GM23248 (cell line): ENCODE data around the gene SLC8A1. TPM values are rescaled to one million over a fixed set of nuclear protein-coding genes. Genes with fewer than 3 reads are reported as not detected.

Experiments used
- DNase-seq: peaks from one replicate; pipeline ENCODE4 v3.0.0-alpha.2; 2015
- H2AFZ ChIP-seq: fragments of 200-600 bp; sonication (generic); 2 replicates; pipeline ENCODE4 v1.6.1; 2016; ENCODE audit warnings: antibody characterized with exemption
- H3F3A ChIP-seq: fragments of 200-600 bp; sonication (generic); 2 replicates; pipeline ENCODE4 v1.6.1; 2016; ENCODE audit warnings: mild to moderate bottlenecking, antibody characterized with exemption, mixed run types; ENCODE audit not compliant: insufficient read depth
- H3K27ac ChIP-seq: fragments of 200-600 bp; sonication (generic); 2 replicates; pipeline ENCODE4 v1.5.1; 2016; ENCODE audit warnings: mild to moderate bottlenecking
- H3K27me3 ChIP-seq: fragments of 200-600 bp; sonication (generic); replicated peaks from 2 replicates; pipeline ENCODE4 v1.6.1; 2016; ENCODE audit warnings: mild to moderate bottlenecking; ENCODE audit not compliant: insufficient read depth
- H3K36me3 ChIP-seq: fragments of 200-600 bp; sonication (generic); 2 replicates; pipeline ENCODE4 v1.6.1; 2016; ENCODE audit warnings: low read depth, mild to moderate bottlenecking
- H3K4me1 ChIP-seq: fragments of 200-600 bp; sonication (generic); 2 replicates; pipeline ENCODE4 v1.6.1; 2016; ENCODE audit warnings: mild to moderate bottlenecking; ENCODE audit not compliant: insufficient read depth
- H3K4me2 ChIP-seq: fragments of 200-600 bp; sonication (generic); one replicate; pipeline ENCODE4 v1.6.1; 2016; ENCODE audit warnings: mild to moderate bottlenecking; ENCODE audit not compliant: unreplicated experiment
- H3K4me3 ChIP-seq: fragments of 200-600 bp; sonication (generic); 2 replicates; pipeline ENCODE4 v1.5.1; 2016; ENCODE audit warnings: mild to moderate bottlenecking
- H3K79me2 ChIP-seq: fragments of 200-600 bp; sonication (generic); 2 replicates; pipeline ENCODE4 v1.6.1; 2016; ENCODE audit warnings: mild to moderate bottlenecking; ENCODE audit not compliant: insufficient read depth
- H3K9ac ChIP-seq: fragments of 200-600 bp; sonication (generic); 2 replicates; pipeline ENCODE4 v1.6.1; 2016; ENCODE audit warnings: mild to moderate bottlenecking
- H3K9me2 ChIP-seq: fragments of 200-600 bp; sonication (generic); 2 replicates; pipeline ENCODE4 v1.6.1; 2016; ENCODE audit warnings: mixed run types, mild to moderate bottlenecking, moderate library complexity; ENCODE audit not compliant: insufficient read depth
- H3K9me3 ChIP-seq: fragments of 200-600 bp; sonication (generic); one replicate; pipeline ENCODE4 v1.6.1; 2017; ENCODE audit warnings: low read depth
- H4K20me1 ChIP-seq: fragments of 200-600 bp; sonication (generic); 2 replicates; pipeline ENCODE4 v1.6.0; 2016; ENCODE audit not compliant: insufficient read depth
- EZH2 ChIP-seq: fragments of 200-600 bp; sonication (generic); IDR thresholded peaks from 2 replicates; pipeline ENCODE4 v1.6.1; 2018; ENCODE audit warnings: antibody characterized with exemption, mild to moderate bottlenecking; ENCODE audit not compliant: insufficient read depth, poor library complexity, severe bottlenecking
- EZH2phosphoT487 ChIP-seq: fragments of 200-600 bp; sonication (generic); IDR thresholded peaks from 2 replicates; pipeline ENCODE4 v1.6.1; 2018; ENCODE audit warnings: antibody characterized with exemption, moderate library complexity, mild to moderate bottlenecking, low read depth; ENCODE audit not compliant: insufficient read depth
- WGBS, 2 experiments: methylation state at CpG; one replicate each; pipeline ENCODE4 v1.1.6; 2015 to 2017; ENCODE audit warnings: low lambda C conversion rate in 2 of 2, low coverage in 1 of 2; ENCODE audit errors: missing lambda C conversion rate in 2 of 2; 5-methylcytosine and 5-hydroxymethylcytosine counted together
- in situ Hi-C: fragments of 300-500 bp; cut with MboI; formaldehyde crosslinking; loops from 2 replicates; pipeline ENCODE4 v1.15.0; 2020
- polyA plus RNA-seq: library from polyadenylated mRNA; unstranded; fragments of >200 nt; fragmentation: Nextera tagmentation; extraction: Ambion mirVana; gene quantifications from 2 replicates; pipeline ENCODE4 v1.2.1, GENCODE V29; 2016
- total RNA-seq: library from RNA; depleted of rRNA; stranded (reverse); fragments of >200 nt; shearing (Covaris generic); gene quantifications from 2 replicates; pipeline ENCODE4 v1.2.3, GENCODE V29; 2014

SLC8A1 gene
- total and polyA plus RNA-seq, 2 experiments from 2014 or later = 13.8 to 83.4 TPM

DNA sequence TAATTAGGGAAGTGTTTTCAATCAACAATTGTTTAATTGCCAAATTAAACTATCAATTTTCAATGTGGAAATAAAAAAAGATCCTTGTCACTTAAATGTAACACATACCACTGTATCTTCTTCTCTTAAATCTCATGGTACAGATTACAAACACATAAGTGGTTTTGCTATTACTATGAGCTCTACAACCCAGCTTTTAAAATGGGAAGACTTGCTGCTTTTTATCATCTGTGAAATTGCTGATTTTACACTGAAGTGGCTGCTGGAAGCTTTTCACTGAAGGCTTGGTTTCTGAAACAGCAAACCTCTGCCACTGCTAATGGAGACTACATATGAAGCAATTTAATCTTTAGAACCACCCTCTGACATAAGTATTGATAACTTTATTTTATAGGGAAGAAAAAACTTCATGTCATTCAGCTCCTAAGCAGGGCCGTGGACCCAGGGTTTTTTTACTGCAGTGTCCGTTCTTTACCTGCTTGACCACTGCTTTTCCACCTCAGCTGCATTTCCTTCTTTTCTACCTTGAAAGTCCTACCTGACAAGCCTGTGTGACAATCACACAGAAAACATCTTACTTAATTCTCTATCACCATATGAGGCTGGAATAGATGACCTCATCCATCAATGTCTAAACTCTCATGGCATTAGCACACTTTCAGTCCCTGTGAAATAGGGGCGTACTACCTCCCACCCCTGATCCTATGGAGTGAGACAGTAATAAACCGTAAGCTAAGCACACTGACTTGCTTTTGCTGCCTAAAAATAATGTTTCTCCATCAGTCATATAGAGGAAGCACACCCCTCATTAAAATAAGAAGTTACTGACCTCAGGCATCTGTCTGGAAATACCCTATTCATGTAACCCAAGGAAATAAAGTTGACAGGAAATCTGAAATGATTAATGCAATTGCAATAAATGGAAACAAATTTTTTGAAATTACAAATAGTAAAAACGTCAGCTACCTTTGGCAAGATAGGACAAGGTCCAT, 19.2 kb upstream of the SLC8A1 start:
- TF ChIP-seq EZH2 = no peak
- no peak for TF ChIP-seq EZH2phosphoT487
- DNase-seq = no peak
- WGBS, 2 experiments = 81 to 87% methylated on average over 5 of the region's 5 CpGs
- H3K27ac ChIP-seq = no peak overlapping the region
- H3K79me2 ChIP-seq = no peaks in the 10 kb centered on the region
- H3K27me3 ChIP-seq = no peaks in the 10 kb centered on the region
- no peak overlapping the region for H3K4me2 ChIP-seq
- H3K4me3 ChIP-seq = no peak overlapping the region
- no peaks in the 10 kb centered on the region for H3K9me2 ChIP-seq
- no peaks in the 10 kb centered on the region for H3K4me1 ChIP-seq
- H3K36me3 ChIP-seq = no peaks in the 10 kb centered on the region
- in situ Hi-C loops = no loop called here
- no peak overlapping the region for H2AFZ ChIP-seq
- H3K9me3 ChIP-seq = no peaks in the 10 kb centered on the region
- no peak overlapping the region for H3K9ac ChIP-seq
- no peaks in the 10 kb centered on the region for H3F3A ChIP-seq
- H4K20me1 ChIP-seq = no peaks in the 10 kb centered on the region

DNA sequence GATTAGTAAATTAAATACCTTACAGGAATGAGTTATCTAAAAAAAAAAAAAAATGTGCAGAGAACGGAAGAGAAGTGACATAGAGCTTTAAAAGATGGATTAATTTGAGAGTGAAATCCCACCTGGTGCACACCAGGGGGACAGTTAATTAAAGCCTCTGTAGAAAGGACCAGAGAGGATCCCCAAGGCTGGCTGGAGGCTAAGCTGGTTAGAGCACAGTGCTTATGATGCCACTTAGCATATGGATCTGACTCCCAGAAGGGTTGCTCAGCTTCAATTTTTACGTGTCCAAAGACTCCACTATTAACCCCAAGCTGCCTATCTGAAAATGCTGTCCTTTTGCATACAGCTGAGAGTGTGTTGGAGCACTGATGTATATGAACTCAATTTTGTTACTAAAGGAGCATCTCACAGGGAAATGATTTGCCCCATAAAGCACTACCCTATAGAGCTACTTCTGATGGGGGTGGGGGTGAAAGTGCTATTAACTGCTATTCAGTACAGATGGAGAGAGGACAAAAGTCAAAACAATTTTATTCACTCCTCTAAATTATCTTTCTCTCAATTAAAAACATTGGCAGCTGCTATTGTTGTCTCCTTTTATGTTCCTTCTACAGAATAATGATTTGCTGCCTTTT, 15.2 kb upstream of the SLC8A1 start:
- no peaks in the 10 kb centered on the region for H3K9me3 ChIP-seq
- H3K4me2 ChIP-seq = no peak overlapping the region
- H3K4me3 ChIP-seq = no peak overlapping the region
- no peaks in the 10 kb centered on the region for H3K79me2 ChIP-seq
- no peaks in the 10 kb centered on the region for H4K20me1 ChIP-seq
- in situ Hi-C loops = no loop called here
- H3K9me2 ChIP-seq = no peaks in the 10 kb centered on the region
- H3K9ac ChIP-seq = no peak overlapping the region
- no peak overlapping the region for H2AFZ ChIP-seq
- H3K36me3 ChIP-seq = no peaks in the 10 kb centered on the region
- no peaks in the 10 kb centered on the region for H3K4me1 ChIP-seq
- no peaks in the 10 kb centered on the region for H3K27me3 ChIP-seq
- TF ChIP-seq EZH2phosphoT487 (no peak), EZH2 (no peak)
- WGBS, 2 experiments = 68 to 78% methylated on average over 2 of the region's 2 CpGs
- H3K27ac ChIP-seq = no peak overlapping the region
- no peaks in the 10 kb centered on the region for H3F3A ChIP-seq
- no peak for DNase-seq

DNA sequence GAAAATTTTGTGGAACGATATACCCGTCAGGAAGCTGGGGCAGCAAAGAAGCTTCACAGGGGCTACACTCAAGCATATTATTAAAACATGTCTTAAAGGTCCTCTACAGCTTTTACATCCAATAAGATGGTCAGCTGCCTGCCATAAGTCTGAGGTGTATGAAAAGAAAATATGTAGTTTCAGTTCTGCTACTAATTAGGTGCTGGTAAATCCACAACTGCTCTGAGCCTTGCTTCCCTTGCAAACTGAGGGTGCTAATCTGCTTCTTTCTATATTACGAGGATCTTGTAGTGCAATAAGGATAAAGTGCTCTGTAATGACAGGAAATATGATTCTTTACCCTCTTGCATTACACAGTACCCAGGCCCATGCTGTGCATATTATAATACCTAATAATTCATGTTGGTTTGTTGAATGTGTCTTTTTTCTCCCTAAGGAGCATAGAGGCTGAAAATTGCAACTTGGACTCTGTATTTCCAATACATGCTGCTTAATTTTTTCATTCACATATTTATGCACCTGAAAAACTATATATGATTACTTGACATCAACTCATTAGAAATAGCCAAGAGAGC, 14.5 kb upstream of the SLC8A1 start:
- H3K9me3 ChIP-seq = no peaks in the 10 kb centered on the region
- H2AFZ ChIP-seq = no peak overlapping the region
- no peaks in the 10 kb centered on the region for H3F3A ChIP-seq
- WGBS, 2 experiments = 97% methylated on average over 3 of the region's 3 CpGs
- H3K9ac ChIP-seq = no peak overlapping the region
- H3K9me2 ChIP-seq = no peaks in the 10 kb centered on the region
- no peak for DNase-seq
- no peaks in the 10 kb centered on the region for H4K20me1 ChIP-seq
- H3K36me3 ChIP-seq = no peaks in the 10 kb centered on the region
- in situ Hi-C loops = no loop called here
- H3K27me3 ChIP-seq = no peaks in the 10 kb centered on the region
- H3K27ac ChIP-seq = no peak overlapping the region
- TF ChIP-seq EZH2phosphoT487 = no peak
- TF ChIP-seq EZH2 = no peak
- H3K4me1 ChIP-seq = no peaks in the 10 kb centered on the region
- H3K4me3 ChIP-seq = no peak overlapping the region
- no peaks in the 10 kb centered on the region for H3K79me2 ChIP-seq
- H3K4me2 ChIP-seq = no peak overlapping the region

DNA sequence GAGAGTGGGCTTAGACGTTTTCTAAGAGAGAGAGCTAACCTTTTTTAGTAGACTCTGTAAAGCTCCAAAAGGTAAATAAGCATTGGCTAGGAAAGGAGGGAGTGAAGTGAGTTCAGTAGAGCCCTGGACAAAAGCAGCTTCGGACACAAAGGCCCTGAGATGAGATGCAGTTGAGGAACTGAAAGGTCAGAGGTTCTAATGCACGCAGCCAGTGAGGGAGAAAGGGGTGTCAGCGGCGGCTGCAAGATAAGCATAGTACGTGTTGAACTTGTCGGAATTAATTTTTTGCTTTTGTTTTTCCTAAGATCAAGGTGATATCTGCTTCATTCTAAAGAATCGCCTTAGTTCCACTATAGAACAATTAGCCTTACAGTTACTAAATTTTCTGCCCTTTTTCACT, 11.2 kb upstream of the SLC8A1 start:
- Histone ChIP-seq H3K27ac (no peak overlapping the region), H4K20me1 (no peaks in the 10 kb centered on the region), H3K79me2 (no peaks in the 10 kb centered on the region), H3K27me3 (no peaks in the 10 kb centered on the region), H3K4me3 (no peak overlapping the region), H3K4me1 (peaks cover 3% of the 10 kb centered on the region), H3K9me2 (no peaks in the 10 kb centered on the region), H3F3A (no peaks in the 10 kb centered on the region), H3K4me2 (no peak overlapping the region), H2AFZ (no peak overlapping the region), H3K9ac (no peak overlapping the region), H3K9me3 (no peaks in the 10 kb centered on the region), H3K36me3 (no peaks in the 10 kb centered on the region)
- TF ChIP-seq EZH2 (no peak), EZH2phosphoT487 (no peak)
- in situ Hi-C loops = no loop called here
- DNase-seq = no peak
- 92 to 95% methylated on average over 8 of the region's 8 CpGs for WGBS, 2 experiments
